Hippocampal formation (tissue), 2 donors: ENCODE data around the gene MYRFL.
A peak's percentile ranks its signal among the peaks of the same experiment; 100 is the strongest.
"Not testable (repeated sequence)": the region's sequence is repeated elsewhere in the genome, so short reads cannot be mapped to it uniquely, and the experiment has no call there.

ENCODE experiments used
- DNase-seq, 2 donors: peaks; one replicate each; lab custom pipeline; 2025; lab: John Stamatoyannopoulos, UW

MYRFL gene

GRCh38 chr12:69843608-69844007 lies 18.6 kb downstream of the MYRFL start:
- DNase-seq, result peak in 1 of 2 donors; percentile 22

GRCh38 chr12:69844416-69844815 lies 19.4 kb downstream of the MYRFL start:
- DNase-seq, result no peak

GRCh38 chr12:69844836-69845235 lies 19.8 kb downstream of the MYRFL start:
- DNase-seq, result no peak

GRCh38 chr12:69846976-69847375 lies 21.9 kb downstream of the MYRFL start:
- peak in 1 of 2 donors; percentile 53 for DNase-seq

GRCh38 chr12:69851976-69852375 lies 26.9 kb downstream of the MYRFL start:
- no peak for DNase-seq

GRCh38 chr12:69853176-69853961 lies 28.3 kb downstream of the MYRFL start:
- not testable (repeated sequence) for DNase-seq

GRCh38 chr12:69866698-69867097 lies 41.7 kb downstream of the MYRFL start:
- DNase-seq, result no peak

- no peak for DNase-seq
Measured at GRCh38 chr12:69868695-69869094, 43.7 kb downstream of the MYRFL start.

- DNase-seq, result no peak
Measured at GRCh38 chr12:69872804-69873203, 47.8 kb downstream of the MYRFL start.

- no peak for DNase-seq
Measured at GRCh38 chr12:69873429-69873828, 48.4 kb downstream of the MYRFL start.

GRCh38 chr12:69874606-69875005 lies 49.6 kb downstream of the MYRFL start:
- no peak for DNase-seq

GRCh38 chr12:69875416-69875935 lies 50.4 kb downstream of the MYRFL start:
- no peak for DNase-seq

GRCh38 chr12:69879007-69879960 lies 54.3 kb downstream of the MYRFL start:
- DNase-seq, result peak; percentile 49 to 87

- DNase-seq, result no peak
Measured at GRCh38 chr12:69880571-69880970, 55.5 kb downstream of the MYRFL start.

GRCh38 chr12:69881771-69882170 lies 56.7 kb downstream of the MYRFL start:
- no peak for DNase-seq

GRCh38 chr12:69884386-69884785 lies 59.4 kb downstream of the MYRFL start:
- DNase-seq, result no peak

- DNase-seq, result no peak
Measured at GRCh38 chr12:69885658-69886057, 60.6 kb downstream of the MYRFL start.

GRCh38 chr12:69886109-69886508 lies 61.1 kb downstream of the MYRFL start:
- DNase-seq, result no peak

GRCh38 chr12:69886715-69887114 lies 61.7 kb downstream of the MYRFL start:
- DNase-seq, result no peak

GRCh38 chr12:69888901-69889300 lies 63.9 kb downstream of the MYRFL start:
- DNase-seq, result no peak

GRCh38 chr12:69894800-69895383 lies 69.9 kb downstream of the MYRFL start:
- DNase-seq, result no peak
